HCT116 (cell line): ENCODE data around the gene APLF. TPM values are rescaled to one million over a fixed set of nuclear protein-coding genes. Genes with fewer than 3 reads are reported as not detected.

Source experiments
- ATAC-seq: fragments of 200-7000 bp; cut with Tn5 transposase; 2 replicates; pipeline ENCODE4 v1.9.1; 2020; ENCODE audit warnings: mild to moderate bottlenecking, moderate library complexity
- BruUV-seq: library from RNA; stranded (reverse); fragments of 400-500 nt; replicated peaks from 2 replicates; lab custom pipeline; 2021; lab: Mats Ljungman, UMichigan
- CTCF ChIA-PET: fragments of 300-600 bp; sonication (Branson Sonifier 250); formaldehyde crosslinking; loops from one replicate; lab custom pipeline; 2021; ENCODE audit warnings: antibody characterized with exemption; lab: Charles Lee
- POLR2A ChIA-PET: fragments of 300-600, 350-600 bp; sonication (Branson Sonifier 250); formaldehyde crosslinking; loops from one replicate; lab custom pipeline; 2021; ENCODE audit warnings: antibody characterized with exemption; lab: Charles Lee
- RAD21 ChIA-PET, 2 experiments: fragments of 300-600 bp; sonication (Branson Sonifier 250); formaldehyde crosslinking; loops; one replicate each; lab custom pipeline; 2023; ENCODE audit warnings: low total read pairs in 2 of 2; ENCODE audit not compliant: uncharacterized antibody in 2 of 2, unreplicated experiment in 2 of 2, low non-redundant PET in 1 of 2; lab: Charles Lee
- DNase-seq: peaks from one replicate; pipeline ENCODE4 v3.0.0-alpha.2; 2010; ENCODE audit warnings: low read depth, low spot score
- H2AFZ ChIP-seq: fragments of 200-600 bp; shearing (Covaris generic), sonication (generic); 2 replicates; pipeline ENCODE4 v1.6.1; 2017; ENCODE audit warnings: low read depth, mixed run types, mixed read lengths, antibody characterized with exemption, low read length; ENCODE audit not compliant: poor library complexity, severe bottlenecking
- H3K27ac ChIP-seq: 2 replicates; pipeline ENCODE4 v1.5.1; 2012; ENCODE audit warnings: low read depth, low read length
- H3K27me3 ChIP-seq: fragments of 200-600 bp; sonication (generic); 2 replicates; pipeline ENCODE4 v1.6.1; 2016; ENCODE audit warnings: mixed run types, low read length, mixed read lengths; ENCODE audit not compliant: insufficient read depth
- H3K36me3 ChIP-seq, 2 experiments: fragments of 200-500 bp in 1 of 2; fragments of 200-600 bp in 1 of 2; sonication (Bioruptor generic) in 1 of 2; sonication (generic) in 1 of 2; 2 replicates each; pipeline versions ENCODE4 v1.5.1 to v1.6.1; 2014 to 2016; ENCODE audit warnings: low read length in 2 of 2, inconsistent platforms in 1 of 2, mixed read lengths in 1 of 2, mixed run types in 1 of 2; ENCODE audit not compliant: insufficient read depth in 2 of 2, control insufficient read depth in 1 of 2
- H3K4me1 ChIP-seq, 2 experiments: fragments of 200-600 bp in 1 of 2; sonication (generic) in 1 of 2; 2 replicates each; pipeline versions ENCODE4 v1.5.1 to v1.6.1; 2012 to 2017; ENCODE audit warnings: low read length in 2 of 2, inconsistent platforms in 1 of 2, mild to moderate bottlenecking in 1 of 2, mixed read lengths in 1 of 2, mixed run types in 1 of 2, moderate library complexity in 1 of 2; ENCODE audit not compliant: insufficient read depth in 2 of 2, control insufficient read depth in 1 of 2
- H3K4me2 ChIP-seq: fragments of 200-600 bp; sonication (generic); 2 replicates; pipeline ENCODE4 v1.6.1; 2017; ENCODE audit warnings: mixed run types, low read length, mixed read lengths
- H3K4me3 ChIP-seq, 2 experiments: fragments of 200-600 bp in 1 of 2; sonication (generic) in 1 of 2; replicated peaks in 1 of 2; 2 replicates each; pipeline ENCODE4 v1.5.1; 2011 to 2016; ENCODE audit warnings: low read length in 2 of 2, control low read depth in 1 of 2, low read depth in 1 of 2, mild to moderate bottlenecking in 1 of 2, mixed read lengths in 1 of 2, mixed run types in 1 of 2
- H3K79me2 ChIP-seq: fragments of 200-600 bp; sonication (generic); 2 replicates; pipeline ENCODE4 v1.6.1; 2017; ENCODE audit warnings: mild to moderate bottlenecking, mixed run types, low read length, moderate library complexity, mixed read lengths; ENCODE audit not compliant: insufficient read depth
- H3K9ac ChIP-seq: fragments of 200-600 bp; sonication (generic); 2 replicates; pipeline ENCODE4 v1.6.1; 2016; ENCODE audit warnings: low read length, mixed read lengths
- H3K9me2 ChIP-seq: fragments of 200-600 bp; sonication (generic), shearing (Covaris generic); 2 replicates; pipeline ENCODE4 v1.6.1; 2017; ENCODE audit warnings: mixed run types, mild to moderate bottlenecking, moderate library complexity; ENCODE audit not compliant: insufficient read depth
- H3K9me3 ChIP-seq, 2 experiments: fragments of 200-500 bp in 1 of 2; fragments of 200-600 bp in 1 of 2; sonication (Bioruptor generic) in 1 of 2; sonication (generic) in 1 of 2; 2 replicates each; pipeline ENCODE4 v1.6.1; 2014 to 2017; ENCODE audit warnings: low read length in 2 of 2, mixed read lengths in 2 of 2, inconsistent platforms in 1 of 2, low read depth in 1 of 2, mild to moderate bottlenecking in 1 of 2, mixed run types in 1 of 2, moderate library complexity in 1 of 2; ENCODE audit not compliant: control insufficient read depth in 1 of 2, insufficient read depth in 1 of 2
- H4K20me1 ChIP-seq: fragments of 200-600 bp; sonication (generic), shearing (Covaris generic); 2 replicates; pipeline ENCODE4 v1.6.1; 2017; ENCODE audit warnings: mixed run types, mild to moderate bottlenecking, moderate library complexity; ENCODE audit not compliant: insufficient read depth
- CEBPB ChIP-seq: IDR thresholded peaks from 2 replicates; pipeline ENCODE4 v1.6.1; 2012; ENCODE audit warnings: low read depth
- EGR1 ChIP-seq: IDR thresholded peaks from 2 replicates; pipeline ENCODE4 v1.6.1; 2012; ENCODE audit warnings: low read depth
- ELF1 ChIP-seq: IDR thresholded peaks from 2 replicates; pipeline ENCODE4 v1.6.1; 2012; ENCODE audit warnings: low read depth, borderline replicate concordance
- EZH2 ChIP-seq: fragments of 200-600 bp; sonication (generic); IDR thresholded peaks from 2 replicates; pipeline ENCODE4 v1.6.1; 2017; ENCODE audit warnings: antibody characterized with exemption, mixed run types
- EZH2phosphoT487 ChIP-seq: fragments of 200-600 bp; IDR thresholded peaks from 2 replicates; pipeline ENCODE4 v1.6.1; 2018; ENCODE audit warnings: antibody characterized with exemption, borderline replicate concordance
- JUND ChIP-seq: IDR thresholded peaks from 2 replicates; pipeline ENCODE4 v1.6.1; 2012
- MAX ChIP-seq: IDR thresholded peaks from 2 replicates; pipeline ENCODE4 v1.6.1; 2012
- POLR2A ChIP-seq: IDR thresholded peaks from 2 replicates; pipeline ENCODE4 v1.7.0; 2011; ENCODE audit warnings: borderline replicate concordance; ENCODE audit not compliant: insufficient read depth, insufficient read length; ENCODE audit errors: extremely low read depth
- POLR2AphosphoS5 ChIP-seq: IDR thresholded peaks from 2 replicates; pipeline ENCODE4 v1.6.1; 2011; ENCODE audit warnings: mild to moderate bottlenecking, low read depth, low read length, moderate library complexity
- RAD21 ChIP-seq: IDR thresholded peaks from 2 replicates; pipeline ENCODE4 v1.6.1; 2012; ENCODE audit warnings: low read depth, mild to moderate bottlenecking
- SP1 ChIP-seq: IDR thresholded peaks from 2 replicates; pipeline ENCODE4 v1.6.1; 2012; ENCODE audit warnings: low read depth
- TCF7L2 ChIP-seq: IDR thresholded peaks from 2 replicates; pipeline ENCODE4 v1.7.0; 2011; ENCODE audit warnings: borderline replicate concordance, inconsistent platforms; ENCODE audit not compliant: insufficient read depth, insufficient read length; ENCODE audit errors: extremely low read depth
- YY1 ChIP-seq: IDR thresholded peaks from 2 replicates; pipeline ENCODE4 v1.6.1; 2011; ENCODE audit warnings: low read length, low read depth, moderate library complexity, mild to moderate bottlenecking; ENCODE audit not compliant: insufficient replicate concordance; ENCODE audit errors: extremely low read depth
- ZBTB33 ChIP-seq: IDR thresholded peaks from 2 replicates; pipeline ENCODE4 v1.6.1; 2011; ENCODE audit warnings: mild to moderate bottlenecking, low read length, moderate library complexity; ENCODE audit not compliant: insufficient replicate concordance; ENCODE audit errors: extremely low read depth
- ZFX ChIP-seq: fragments of 450-650 bp; IDR thresholded peaks from 2 replicates; pipeline ENCODE4 v1.6.1; 2017
- ZNF274 ChIP-seq: fragments of 200-500 bp; sonication (Bioruptor generic); IDR thresholded peaks from 2 replicates; pipeline ENCODE4 v1.6.1; 2014; ENCODE audit warnings: mild to moderate bottlenecking, low read depth, low read length, inconsistent platforms
- intact Hi-C: fragments of 100-400 bp; cut with micrococcal nuclease; formaldehyde crosslinking; loops from 2 replicates; pipeline ENCODE4 v1.10.0; 2022
- total RNA-seq: library from RNA; stranded (reverse); gene quantifications from one replicate; pipeline ENCODE4 v1.2.1, GENCODE V29; 2021; ENCODE audit not compliant: unreplicated experiment

Gene APLF
- total RNA-seq, 1 experiment from 2014 or later = 1.6 TPM

- DNase-seq = no peak
- no peak overlapping the region for H3K4me2 ChIP-seq
- no peaks in the 10 kb centered on the region for H3K9me2 ChIP-seq
- ChIA-PET CTCF (interaction anchor here (1.3 kb wide), 1 partner anchor 10 kb away, joined by 7 read pairs; no protein-coding TSS in a partner anchor), RAD21 (no interaction called here), POLR2A (no interaction called here)
- ATAC-seq = no peak
- no TSS peak for BruUV-seq
- H3K4me3 ChIP-seq = no peak overlapping the region
- no peaks in the 10 kb centered on the region for H3K79me2 ChIP-seq
- no peak overlapping the region for H3K27ac ChIP-seq
- no peaks in the 10 kb centered on the region for H3K4me1 ChIP-seq
- H3K9me3 ChIP-seq = no peaks in the 10 kb centered on the region
- H2AFZ ChIP-seq = no peak overlapping the region
- no peaks in the 10 kb centered on the region for H4K20me1 ChIP-seq
- no peak overlapping the region for H3K9ac ChIP-seq
- H3K36me3 ChIP-seq = no peaks in the 10 kb centered on the region
- TF ChIP-seq TCF7L2 = no peak
- no peak for TF ChIP-seq ZNF274
- TF ChIP-seq POLR2AphosphoS5 = no peak
- TF ChIP-seq SP1 = no peak
- no peak for TF ChIP-seq JUND
- TF ChIP-seq ZFX = no peak
- no peak for TF ChIP-seq ZBTB33
- no peak for TF ChIP-seq EGR1
- TF ChIP-seq EZH2phosphoT487 = no peak
- TF ChIP-seq ELF1 = no peak
- no peak for TF ChIP-seq CEBPB
- no peak for TF ChIP-seq MAX
- TF ChIP-seq POLR2A = no peak
- TF ChIP-seq YY1 = no peak
- no peak for TF ChIP-seq EZH2
- no peak for TF ChIP-seq RAD21
- intact Hi-C loops = no loop called here
- no peaks in the 10 kb centered on the region; the same call in 1 of the 2 replicates for H3K27me3 ChIP-seq
Observed at GRCh38 chr2:68431316-68431972, 35.9 kb upstream of the APLF start.
